B cell (primary cell): ENCODE data around the gene NRDC.

ENCODE experiments used
- EZH2 ChIP-seq: IDR thresholded peaks from 2 replicates; pipeline ENCODE4 v1.6.1; 2012; ENCODE audit warnings: borderline replicate concordance, low read depth, mild to moderate bottlenecking, moderate library complexity, low read length; ENCODE audit not compliant: insufficient read depth, poor library complexity, severe bottlenecking
- TF ChIP-seq, protein P1 (sequence below): fragments of 200-600 bp; IDR thresholded peaks from one replicate; pipeline ENCODE4 v1.8.0; 2022; ENCODE audit warnings: antibody characterized with exemption, mild to moderate bottlenecking

DNA sequence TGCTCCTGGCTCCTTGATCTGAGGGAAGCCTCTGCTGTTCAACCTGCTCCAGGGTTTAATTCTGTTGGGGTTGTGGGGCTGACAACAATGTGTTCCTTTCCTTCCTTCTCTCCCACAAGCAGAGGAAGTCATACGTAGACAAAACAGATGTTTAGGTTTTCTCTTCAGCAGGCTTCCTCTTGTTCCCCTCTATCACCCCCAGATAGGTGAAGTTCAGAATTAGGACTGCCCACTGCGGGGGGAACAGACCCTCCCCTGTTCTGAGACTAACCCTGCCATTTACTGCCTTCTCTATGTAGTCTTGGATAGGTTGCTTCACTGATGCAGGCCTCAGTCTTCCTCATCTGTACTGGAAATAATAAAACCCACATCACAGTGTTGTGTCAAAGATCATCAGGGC is 30.0 kb upstream of the NRDC start:
- TF ChIP-seq, protein P1, sequence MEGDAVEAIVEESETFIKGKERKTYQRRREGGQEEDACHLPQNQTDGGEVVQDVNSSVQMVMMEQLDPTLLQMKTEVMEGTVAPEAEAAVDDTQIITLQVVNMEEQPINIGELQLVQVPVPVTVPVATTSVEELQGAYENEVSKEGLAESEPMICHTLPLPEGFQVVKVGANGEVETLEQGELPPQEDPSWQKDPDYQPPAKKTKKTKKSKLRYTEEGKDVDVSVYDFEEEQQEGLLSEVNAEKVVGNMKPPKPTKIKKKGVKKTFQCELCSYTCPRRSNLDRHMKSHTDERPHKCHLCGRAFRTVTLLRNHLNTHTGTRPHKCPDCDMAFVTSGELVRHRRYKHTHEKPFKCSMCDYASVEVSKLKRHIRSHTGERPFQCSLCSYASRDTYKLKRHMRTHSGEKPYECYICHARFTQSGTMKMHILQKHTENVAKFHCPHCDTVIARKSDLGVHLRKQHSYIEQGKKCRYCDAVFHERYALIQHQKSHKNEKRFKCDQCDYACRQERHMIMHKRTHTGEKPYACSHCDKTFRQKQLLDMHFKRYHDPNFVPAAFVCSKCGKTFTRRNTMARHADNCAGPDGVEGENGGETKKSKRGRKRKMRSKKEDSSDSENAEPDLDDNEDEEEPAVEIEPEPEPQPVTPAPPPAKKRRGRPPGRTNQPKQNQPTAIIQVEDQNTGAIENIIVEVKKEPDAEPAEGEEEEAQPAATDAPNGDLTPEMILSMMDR: no peak
- TF ChIP-seq EZH2: no peak
